ENCODE measurements around the gene SPECC1L. TPM values are rescaled to one million over a fixed set of nuclear protein-coding genes. Genes with fewer than 3 reads are reported as not detected.

The SPECC1L gene
- total RNA-seq, 4 donors from 2014 or later: 65.2 to 102 (median 69.2) TPM

DNA sequence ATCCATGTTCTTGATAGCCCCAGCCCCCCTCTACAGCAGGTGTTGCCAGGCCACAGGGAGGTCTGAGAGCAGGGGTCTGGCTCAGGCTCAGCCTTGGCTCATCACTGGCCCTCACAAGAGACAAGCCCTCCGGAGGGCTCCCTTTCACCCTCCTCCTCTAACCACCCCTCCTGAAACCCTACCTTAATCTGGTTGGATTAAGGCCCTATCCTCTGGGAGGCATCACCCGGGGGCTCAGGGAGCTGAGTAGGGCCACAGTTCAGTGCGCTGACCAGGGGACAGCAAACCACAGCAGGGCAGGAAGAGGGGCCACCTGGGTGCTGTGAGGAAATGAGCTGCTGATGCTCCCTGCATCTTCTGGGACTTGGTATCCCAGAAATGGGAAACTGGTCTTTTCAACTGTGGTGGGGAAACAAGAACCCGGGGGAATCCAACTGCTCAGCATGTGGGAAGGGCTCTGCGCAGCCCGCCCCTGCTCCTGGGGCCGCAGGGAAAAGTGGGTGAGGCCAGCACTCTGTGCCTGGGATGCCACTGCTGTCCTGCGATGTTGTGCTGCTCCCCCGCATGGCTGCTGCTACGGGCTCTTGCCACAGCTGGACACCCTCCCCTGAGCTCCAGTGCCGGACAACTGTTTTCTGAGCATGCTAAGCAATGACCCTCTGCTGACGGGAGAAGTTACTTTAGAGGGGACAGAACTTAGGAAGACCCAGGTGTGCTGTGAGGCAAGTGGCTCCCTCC lies 174.3 kb downstream of the SPECC1L start:
- Histone ChIP-seq H3K36me3 (no peaks in the 10 kb centered on the region), H3K9me3 (no peaks in the 10 kb centered on the region), H3K4me1 (no peaks in the 10 kb centered on the region), H3K27me3 (no peaks in the 10 kb centered on the region), H3K27ac (no peak overlapping the region), H3K4me3 (replicated peaks in 1 of 3) (no peak overlapping the region)
- TF ChIP-seq, protein P1, sequence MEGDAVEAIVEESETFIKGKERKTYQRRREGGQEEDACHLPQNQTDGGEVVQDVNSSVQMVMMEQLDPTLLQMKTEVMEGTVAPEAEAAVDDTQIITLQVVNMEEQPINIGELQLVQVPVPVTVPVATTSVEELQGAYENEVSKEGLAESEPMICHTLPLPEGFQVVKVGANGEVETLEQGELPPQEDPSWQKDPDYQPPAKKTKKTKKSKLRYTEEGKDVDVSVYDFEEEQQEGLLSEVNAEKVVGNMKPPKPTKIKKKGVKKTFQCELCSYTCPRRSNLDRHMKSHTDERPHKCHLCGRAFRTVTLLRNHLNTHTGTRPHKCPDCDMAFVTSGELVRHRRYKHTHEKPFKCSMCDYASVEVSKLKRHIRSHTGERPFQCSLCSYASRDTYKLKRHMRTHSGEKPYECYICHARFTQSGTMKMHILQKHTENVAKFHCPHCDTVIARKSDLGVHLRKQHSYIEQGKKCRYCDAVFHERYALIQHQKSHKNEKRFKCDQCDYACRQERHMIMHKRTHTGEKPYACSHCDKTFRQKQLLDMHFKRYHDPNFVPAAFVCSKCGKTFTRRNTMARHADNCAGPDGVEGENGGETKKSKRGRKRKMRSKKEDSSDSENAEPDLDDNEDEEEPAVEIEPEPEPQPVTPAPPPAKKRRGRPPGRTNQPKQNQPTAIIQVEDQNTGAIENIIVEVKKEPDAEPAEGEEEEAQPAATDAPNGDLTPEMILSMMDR (IDR thresholded peaks at IDR 0.05): no peak
- intact Hi-C loops (cut with DNase I): no loop called here
- WGBS, 2 donors: 76 to 77% methylated on average over 11 to 12 of the region's 12 CpGs
- no peak for DNase-seq

DNA sequence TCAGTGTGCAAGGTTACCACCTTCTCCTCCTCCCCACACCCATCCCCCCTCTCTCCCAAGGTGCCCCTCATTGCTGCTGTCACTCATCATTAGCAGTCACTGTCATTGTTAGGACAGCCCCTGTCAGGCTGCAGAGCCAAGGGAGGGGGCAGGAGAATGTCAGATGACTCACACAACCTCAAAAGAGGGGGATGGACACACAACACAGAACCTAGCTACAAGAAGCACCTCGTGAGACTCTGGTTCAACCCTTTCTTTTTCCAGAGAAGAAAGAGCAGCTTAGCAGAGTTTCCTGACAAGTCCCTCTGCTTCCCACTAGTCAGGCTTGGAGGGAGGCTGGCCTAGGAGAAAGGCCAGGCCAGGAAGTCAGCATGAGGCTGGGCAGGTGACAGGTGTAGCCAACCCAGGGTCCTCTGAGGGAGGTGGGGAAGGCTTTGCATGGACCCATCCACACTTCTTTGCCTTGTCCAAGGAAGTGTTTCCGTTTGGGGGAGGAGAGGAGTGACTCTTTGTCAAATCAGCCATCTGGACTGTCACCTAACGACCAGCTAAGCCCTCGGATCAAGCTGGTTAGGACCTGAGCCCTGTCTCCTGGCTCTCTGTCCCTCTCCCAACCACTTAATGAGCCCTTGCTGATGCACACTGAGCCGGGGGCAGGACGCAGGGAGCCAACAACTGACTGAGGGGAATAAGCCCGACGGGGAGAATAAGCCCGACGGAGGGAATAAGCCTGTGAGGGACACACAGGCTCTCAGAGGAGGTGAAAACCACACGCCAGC lies 175.0 kb downstream of the SPECC1L start:
- intact Hi-C loops (cut with DNase I): no loop called here
- H3K9me3 ChIP-seq: no peaks in the 10 kb centered on the region
- DNase-seq: no peak
- H3K36me3 ChIP-seq: no peaks in the 10 kb centered on the region
- WGBS, 2 donors: 74 to 78% methylated on average over 11 of the region's 11 CpGs
- no peak overlapping the region for H3K27ac ChIP-seq
- peaks cover 0 to 3% of the 10 kb centered on the region in 2 donors for H3K4me1 ChIP-seq
- TF ChIP-seq, protein P1 (IDR thresholded peaks at IDR 0.05): no peak
- no peaks in the 10 kb centered on the region for H3K27me3 ChIP-seq
- H3K4me3 ChIP-seq (replicated peaks in 1 of 3): no peak overlapping the region

DNA sequence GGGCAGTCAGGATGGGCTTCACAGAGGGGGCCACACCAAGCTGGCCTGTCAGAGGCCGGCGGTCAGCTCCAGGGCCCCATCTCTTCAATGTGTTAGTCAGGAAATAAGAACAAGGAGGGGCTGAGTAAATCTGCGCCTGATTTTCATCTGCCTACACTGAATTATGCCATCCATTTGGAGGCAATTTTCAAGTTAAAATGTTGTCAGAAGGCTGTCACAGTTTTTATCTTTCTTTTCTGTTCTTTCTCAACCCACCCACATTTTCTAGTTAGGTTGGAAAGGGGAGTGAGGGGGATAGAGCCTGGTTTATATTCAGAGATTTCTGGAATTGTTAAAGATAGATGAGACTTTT lies 175.6 kb downstream of the SPECC1L start:
- DNase-seq: no peak
- WGBS, 2 donors: 85 to 89% methylated on average over 3 of the region's 3 CpGs

DNA sequence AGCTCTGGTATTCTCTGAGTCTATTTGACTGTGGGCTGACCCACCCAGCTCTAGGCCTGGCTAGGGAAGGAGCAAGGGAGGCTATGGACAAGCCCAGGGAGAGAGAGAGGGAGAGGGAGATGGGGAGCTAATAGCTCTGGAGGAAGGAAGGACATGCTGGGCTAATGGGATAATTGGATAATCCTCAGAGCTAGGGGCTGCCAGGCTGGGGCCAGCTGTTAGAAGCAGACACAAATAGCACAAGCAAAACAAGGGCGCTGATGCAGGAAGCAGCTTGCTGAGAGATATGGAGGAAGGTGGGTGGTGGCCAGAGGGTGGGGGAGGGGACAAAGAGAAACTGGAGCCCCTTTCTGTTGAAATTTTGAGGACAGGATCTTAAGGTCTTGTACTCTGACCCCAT lies 180.0 kb downstream of the SPECC1L start:
- DNase-seq: no peak
- peaks cover 0 to 10% of the 10 kb centered on the region in 2 donors for H3K4me1 ChIP-seq
- TF ChIP-seq POLR2A (IDR thresholded peaks at IDR 0.05): no peak
- TF ChIP-seq, protein P1 (IDR thresholded peaks at IDR 0.05): no peak
- H3K9me3 ChIP-seq: no peaks in the 10 kb centered on the region
- intact Hi-C loops (cut with DNase I): no loop called here
- H3K4me3 ChIP-seq (replicated peaks in 1 of 3): no peak overlapping the region
- no peaks in the 10 kb centered on the region for H3K27me3 ChIP-seq
- H3K36me3 ChIP-seq: no peaks in the 10 kb centered on the region
- 56 to 79% methylated on average over 1 of the region's 1 CpG for WGBS, 2 donors
- no peak overlapping the region for H3K27ac ChIP-seq

More for the DNA sequence above, 175.6 kb downstream of the SPECC1L start:
- no peaks in the 10 kb centered on the region for H3K27me3 ChIP-seq
- no peak overlapping the region for H3K4me3 ChIP-seq (replicated peaks in 1 of 3)
- H3K4me1 ChIP-seq: peaks cover 0 to 6% of the 10 kb centered on the region in 2 donors
- TF ChIP-seq POLR2A (IDR thresholded peaks at IDR 0.05): no peak
- TF ChIP-seq, protein P1 (IDR thresholded peaks at IDR 0.05): no peak
- no peaks in the 10 kb centered on the region for H3K9me3 ChIP-seq
- H3K36me3 ChIP-seq: no peaks in the 10 kb centered on the region
- intact Hi-C loops (cut with DNase I): no loop called here
- no peak overlapping the region for H3K27ac ChIP-seq

DNA sequence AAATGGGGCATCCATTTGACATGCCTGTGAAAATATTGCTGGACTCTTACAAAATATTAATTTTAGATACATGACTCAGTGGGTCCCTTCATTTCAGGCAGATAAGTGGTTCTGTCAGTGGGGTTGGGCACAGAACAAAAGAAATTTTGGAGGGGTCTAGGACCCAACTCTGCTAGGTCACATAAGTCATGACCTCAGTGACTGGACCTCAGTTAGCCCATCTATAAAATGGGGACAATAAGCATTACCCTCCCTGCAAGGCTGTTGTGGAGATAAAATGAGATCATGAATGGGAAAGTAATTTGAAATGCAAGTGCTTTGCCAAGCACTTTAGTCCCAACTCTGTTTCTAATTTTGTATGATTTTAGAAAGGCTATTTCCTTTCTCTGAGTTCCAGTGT lies 180.5 kb downstream of the SPECC1L start:
- Histone ChIP-seq H3K9me3 (no peaks in the 10 kb centered on the region), H3K27ac (no peak overlapping the region), H3K4me3 (replicated peaks in 1 of 3) (no peak overlapping the region), H3K27me3 (no peaks in the 10 kb centered on the region), H3K4me1 (peaks cover 0 to 13% of the 10 kb centered on the region in 2 donors), H3K36me3 (no peaks in the 10 kb centered on the region)
- no peak for DNase-seq
- intact Hi-C loops (cut with DNase I): no loop called here
- TF ChIP-seq, protein P1 (IDR thresholded peaks at IDR 0.05): no peak
- no peak for TF ChIP-seq POLR2A (IDR thresholded peaks at IDR 0.05)
